ENCODE measurements around the gene RPTOR.

Gene RPTOR

GRCh38 chr17:80765241-80765961, 220.8 kb downstream of the RPTOR start:
- Mint-ChIP-seq H3K36me3 (peaks cover 15 to 29% of the 10 kb centered on the region in 2 donors), H3K4me3 (peak overlapping the region in 1 of 2 donors; percentile 6)
- peak; percentile 46 to 62 for ATAC-seq (replicated peaks)

GRCh38 chr17:80766290-80766855, 221.7 kb downstream of the RPTOR start:
- Mint-ChIP-seq H3K27ac (no peak overlapping the region), H3K36me3 (peaks cover 20 to 38% of the 10 kb centered on the region in 2 donors), H3K4me3 (no peak overlapping the region), H3K4me1 (peaks cover 28 to 31% of the 10 kb centered on the region in 2 donors), H3K27me3 (no peaks in the 10 kb centered on the region), H3K9me3 (no peaks in the 10 kb centered on the region)
- DNase-seq = no peak
- ATAC-seq (replicated peaks) = no peak

More at GRCh38 chr17:80765241-80765961, 220.8 kb downstream of the RPTOR start:
- no peaks in the 10 kb centered on the region for H3K27me3 Mint-ChIP-seq
- no peak for DNase-seq
- peaks cover 28 to 41% of the 10 kb centered on the region in 2 donors for H3K4me1 Mint-ChIP-seq
- H3K9me3 Mint-ChIP-seq = no peaks in the 10 kb centered on the region
- H3K27ac Mint-ChIP-seq = peak overlapping the region; percentile 9

GRCh38 chr17:80768389-80768788, 223.8 kb downstream of the RPTOR start:
- Mint-ChIP-seq H3K4me1 (peaks cover 25 to 27% of the 10 kb centered on the region in 2 donors), H3K36me3 (peaks cover 12 to 31% of the 10 kb centered on the region in 2 donors), H3K9me3 (no peaks in the 10 kb centered on the region), H3K27me3 (no peaks in the 10 kb centered on the region), H3K27ac (no peak overlapping the region), H3K4me3 (no peak overlapping the region)
- ATAC-seq (replicated peaks) (no peak), DNase-seq (no peak)

- Mint-ChIP-seq H3K4me1 (peaks cover 29 to 32% of the 10 kb centered on the region in 2 donors), H3K27ac (no peak overlapping the region), H3K36me3 (peaks cover 10 to 30% of the 10 kb centered on the region in 2 donors), H3K4me3 (no peak overlapping the region), H3K27me3 (no peaks in the 10 kb centered on the region), H3K9me3 (no peaks in the 10 kb centered on the region)
- DNase-seq (no peak), ATAC-seq (replicated peaks) (no peak)
Observed at GRCh38 chr17:80768936-80769335, 224.3 kb downstream of the RPTOR start.

GRCh38 chr17:80769516-80769915, 224.9 kb downstream of the RPTOR start:
- DNase-seq (no peak), ATAC-seq (replicated peaks) (no peak)
- Mint-ChIP-seq H3K9me3 (no peaks in the 10 kb centered on the region), H3K27ac (no peak overlapping the region), H3K4me1 (peaks cover 33 to 38% of the 10 kb centered on the region in 2 donors), H3K27me3 (no peaks in the 10 kb centered on the region), H3K36me3 (peaks cover 12 to 33% of the 10 kb centered on the region in 2 donors), H3K4me3 (no peak overlapping the region)

- no peaks in the 10 kb centered on the region for H3K27me3 Mint-ChIP-seq
- no peak overlapping the region for H3K27ac Mint-ChIP-seq
- no peak for DNase-seq
- H3K36me3 Mint-ChIP-seq = peaks cover 12 to 38% of the 10 kb centered on the region in 2 donors
- no peak for ATAC-seq (replicated peaks)
- no peaks in the 10 kb centered on the region for H3K9me3 Mint-ChIP-seq
- no peak overlapping the region for H3K4me3 Mint-ChIP-seq
- peaks cover 35 to 38% of the 10 kb centered on the region in 2 donors for H3K4me1 Mint-ChIP-seq
Observed at GRCh38 chr17:80769936-80770625, 225.4 kb downstream of the RPTOR start.

- H3K27ac Mint-ChIP-seq = no peak overlapping the region
- H3K4me1 Mint-ChIP-seq = peaks cover 32% of the 10 kb centered on the region in 2 donors
- H3K27me3 Mint-ChIP-seq = no peaks in the 10 kb centered on the region
- ATAC-seq (replicated peaks) (no peak), DNase-seq (no peak)
- no peaks in the 10 kb centered on the region for H3K9me3 Mint-ChIP-seq
- H3K36me3 Mint-ChIP-seq = peaks cover 12 to 37% of the 10 kb centered on the region in 2 donors
- H3K4me3 Mint-ChIP-seq = no peak overlapping the region
Observed at GRCh38 chr17:80770881-80771611, 226.4 kb downstream of the RPTOR start.

- peaks cover 30 to 32% of the 10 kb centered on the region in 2 donors for H3K4me1 Mint-ChIP-seq
- no peak overlapping the region for H3K27ac Mint-ChIP-seq
- peaks cover 15 to 40% of the 10 kb centered on the region in 2 donors for H3K36me3 Mint-ChIP-seq
- no peak for DNase-seq
- no peak overlapping the region for H3K4me3 Mint-ChIP-seq
- no peak for ATAC-seq (replicated peaks)
- H3K27me3 Mint-ChIP-seq = no peaks in the 10 kb centered on the region
- H3K9me3 Mint-ChIP-seq = peaks cover 0 to under 1% of the 10 kb centered on the region in 2 donors
Observed at GRCh38 chr17:80771612-80772005, 227.0 kb downstream of the RPTOR start.

GRCh38 chr17:80772906-80773242, 228.2 kb downstream of the RPTOR start:
- Mint-ChIP-seq H3K36me3 (peaks cover 27 to 52% of the 10 kb centered on the region in 2 donors), H3K4me1 (peaks cover 30 to 32% of the 10 kb centered on the region in 2 donors), H3K4me3 (no peak overlapping the region), H3K27ac (peak overlapping the region; percentile 71), H3K9me3 (peaks cover 0 to 2% of the 10 kb centered on the region in 2 donors), H3K27me3 (no peaks in the 10 kb centered on the region)
- ATAC-seq (replicated peaks) (no peak), DNase-seq (no peak)

GRCh38 chr17:80773243-80773991, 228.8 kb downstream of the RPTOR start:
- Mint-ChIP-seq H3K4me1 (peaks cover 30 to 32% of the 10 kb centered on the region in 2 donors), H3K27ac (peak overlapping the region; percentile 71), H3K9me3 (peaks cover 0 to 2% of the 10 kb centered on the region in 2 donors), H3K4me3 (no peak overlapping the region), H3K27me3 (no peaks in the 10 kb centered on the region), H3K36me3 (peaks cover 29 to 56% of the 10 kb centered on the region in 2 donors)
- peak; percentile 61 to 63 for ATAC-seq (replicated peaks)
- no peak for DNase-seq

GRCh38 chr17:80774146-80774545, 229.5 kb downstream of the RPTOR start:
- DNase-seq (no peak), ATAC-seq (replicated peaks) (peak in 1 of 2 donors; percentile 4)
- peak overlapping the region; percentile 90 for H3K27ac Mint-ChIP-seq
- H3K4me3 Mint-ChIP-seq = peak overlapping the region; percentile 31 to 81
- H3K4me1 Mint-ChIP-seq = peaks cover 30 to 32% of the 10 kb centered on the region in 2 donors
- peaks cover 0 to 2% of the 10 kb centered on the region in 2 donors for H3K9me3 Mint-ChIP-seq
- no peaks in the 10 kb centered on the region for H3K27me3 Mint-ChIP-seq
- H3K36me3 Mint-ChIP-seq = peaks cover 32 to 57% of the 10 kb centered on the region in 2 donors

- peaks cover 30 to 32% of the 10 kb centered on the region in 2 donors for H3K4me1 Mint-ChIP-seq
- ATAC-seq (replicated peaks) (peak; percentile 79 to 86), DNase-seq (no peak)
- peak overlapping the region; percentile 31 to 81 for H3K4me3 Mint-ChIP-seq
- no peaks in the 10 kb centered on the region for H3K27me3 Mint-ChIP-seq
- peak overlapping the region; percentile 90 for H3K27ac Mint-ChIP-seq
- H3K9me3 Mint-ChIP-seq = peaks cover 0 to 2% of the 10 kb centered on the region in 2 donors
- H3K36me3 Mint-ChIP-seq = peaks cover 34 to 61% of the 10 kb centered on the region in 2 donors
Observed at GRCh38 chr17:80774643-80775281, 230.1 kb downstream of the RPTOR start.

- no peak for ATAC-seq (replicated peaks)
- peaks cover 40 to 41% of the 10 kb centered on the region in 2 donors for H3K4me1 Mint-ChIP-seq
- H3K9me3 Mint-ChIP-seq = peaks cover 0 to 2% of the 10 kb centered on the region in 2 donors
- H3K4me3 Mint-ChIP-seq = no peak overlapping the region
- no peak overlapping the region for H3K27ac Mint-ChIP-seq
- no peaks in the 10 kb centered on the region for H3K27me3 Mint-ChIP-seq
- H3K36me3 Mint-ChIP-seq = peaks cover 36 to 61% of the 10 kb centered on the region in 2 donors
- DNase-seq = no peak
Observed at GRCh38 chr17:80775863-80776262, 231.2 kb downstream of the RPTOR start.

All from stimulated activated naive B cell treated with anti-CD40 and anti-IgM and Interleukin-4, amounts not matched to agents 10 μg/mL and 1 μg/mL and 100 μg/mL, for 72 hours (primary cell).